Right lobe of liver (tissue), 6 donors: ENCODE measurements around the gene DDX6. TPM values are rescaled to one million over a fixed set of nuclear protein-coding genes. Genes with fewer than 3 reads are reported as not detected.
A peak's percentile ranks its signal among the peaks of the same experiment; 100 is the strongest.

Experiments
- ATAC-seq, 4 donors: fragments of 200-7000 bp; cut with Tn5 transposase; one replicate each; pipeline ENCODE4 v1.9.1; 2020; ENCODE audit warnings: mild to moderate bottlenecking in 4 of 4, moderate library complexity in 4 of 4
- DNase-seq, 3 donors: peaks; one replicate each; pipeline ENCODE4 v3.0.0-alpha.2; 2020
- H3K27ac ChIP-seq, 3 donors: fragments of 200-600 bp; one replicate each; pipeline ENCODE4 v1.8.0; 2022
- H3K27me3 ChIP-seq, 2 donors: fragments of 200-600 bp; one replicate each; pipeline ENCODE4 v1.8.0; 2022
- H3K36me3 ChIP-seq, 4 donors: fragments of 200-600 bp; sonication (generic) in 1 of 4; one replicate each; pipeline versions ENCODE4 v1.5.1 to v1.8.0; 2017 to 2022; ENCODE audit warnings: control low read depth in 1 of 4
- H3K4me1 ChIP-seq, 4 donors: fragments of 200-600 bp; sonication (generic) in 1 of 4; one replicate each; pipeline versions ENCODE4 v1.5.1 to v1.8.0; 2017 to 2022; ENCODE audit warnings: control low read depth in 1 of 4
- H3K4me3 ChIP-seq, 3 donors: fragments of 200-600 bp; one replicate each; pipeline ENCODE4 v1.8.0; 2022
- H3K9me3 ChIP-seq, 4 donors: fragments of 200-600 bp; sonication (generic) in 1 of 4; one replicate each; pipeline versions ENCODE4 v1.5.1 to v1.8.0; 2017 to 2022; ENCODE audit warnings: control low read depth in 1 of 4
- CTCF ChIP-seq, 4 donors: fragments of 200-600 bp in 3 of 4; fragments of 450-650 bp in 1 of 4; IDR thresholded peaks; one replicate each; pipeline versions ENCODE4 v1.5.1 to v1.8.0; 2016 to 2022; ENCODE audit warnings: antibody characterized with exemption in 4 of 4, mild to moderate bottlenecking in 2 of 4
- POLR2A ChIP-seq: fragments of 450-650 bp; IDR thresholded peaks from one replicate; pipeline ENCODE4 v1.6.1; 2017; ENCODE audit warnings: antibody characterized with exemption, mild to moderate bottlenecking
- WGBS: methylation state at CpG from one replicate; pipeline ENCODE4 v1.1.6; 2018; ENCODE audit warnings: low coverage, low lambda C conversion rate; ENCODE audit not compliant: insufficient coverage; ENCODE audit errors: missing lambda C conversion rate; 5-methylcytosine and 5-hydroxymethylcytosine counted together
- intact Hi-C, 2 donors: fragments of 100-400 bp; cut with DNase I; formaldehyde crosslinking; loops; one replicate each; pipeline versions ENCODE4 v1.11.2 to v1.14.1; 2022
- small RNA-seq, 2 experiments: library from RNA; depleted of rRNA; stranded (forward); fragments of <200 nt; gene quantifications; one replicate each; pipeline ENCODE3, GENCODE V24; 2016
- total RNA-seq, 6 experiments: library from RNA; depleted of rRNA in 2 of 6; stranded (reverse); fragments of >200 nt in 2 of 6; fragmentation: NEBNext Ultra II Directional in 3 of 6; extraction: Animal tissue kit (Norgen Biotek cat#: 25700) in 3 of 6; gene quantifications; one replicate each; pipeline versions ENCODE4 v1.1.0 to v1.2.4, GENCODE V29; 2016 to 2023
- donor health status: DM: no; HTN: yes; CAD: no.
- donor health status: DM: no; HTN: no; CAD: no.
- donor health status: DM: no; HTN: no; CAD: no.
- donor health status: DM: no; HTN: yes; CAD: no.
- donor health status: DM: no; HTN: yes; CAD: no.

The DDX6 gene
- total RNA-seq, 6 experiments from 2014 or later = 37.9 to 46.1 (median 43.3) TPM

- ATAC-seq (peak; percentile 33 to 66 (median 46)), DNase-seq (peak in 1 of 3 donors; percentile 54)
- H3K27me3 ChIP-seq = no peaks in the 10 kb centered on the region
- intact Hi-C loops = no loop called here
- TF ChIP-seq POLR2A (no peak), CTCF (IDR thresholded peaks at IDR 0.05) (no peak)
- H3K4me1 ChIP-seq = no peaks in the 10 kb centered on the region
- H3K4me3 ChIP-seq = no peak overlapping the region
- no peak overlapping the region for H3K27ac ChIP-seq
- H3K36me3 ChIP-seq = no peaks in the 10 kb centered on the region
- H3K9me3 ChIP-seq = no peaks in the 10 kb centered on the region
- WGBS = 96% methylated on average over 4 of the region's 5 CpGs
Measured at GRCh38 chr11:118703563-118704106, 87.3 kb downstream of the DDX6 start.

GRCh38 chr11:118699506-118700220 is 91.3 kb downstream of the DDX6 start:
- DNase-seq = no peak
- H3K27me3 ChIP-seq = no peaks in the 10 kb centered on the region
- no peaks in the 10 kb centered on the region for H3K9me3 ChIP-seq
- peak in 2 of 4 donors; percentile 39 to 57 for ATAC-seq
- intact Hi-C loops = loop anchor here (10.0 kb wide), 3 partner anchors 85 to 255 kb away; partner anchors contain the start of gene UPK2 (in 1 of the 2)
- H3K4me1 ChIP-seq = no peaks in the 10 kb centered on the region
- H3K36me3 ChIP-seq = no peaks in the 10 kb centered on the region
- 74% methylated on average over 7 of the region's 7 CpGs for WGBS
- no peak for TF ChIP-seq POLR2A
- no peak for TF ChIP-seq CTCF (IDR thresholded peaks at IDR 0.05)
- no peak overlapping the region for H3K4me3 ChIP-seq
- no peak overlapping the region for H3K27ac ChIP-seq

Small RNA genes within 50 kb of the gene (small RNA-seq; reads per million reads assigned to genes)
- gene AP004609.2 (0 reads per million in 2 experiments), gene RF00019 (0 reads per million in 2 experiments), gene RNU6-376P (0 reads per million in 2 experiments)

Other genes starting within 250 kb of the DDX6 start
- gene IFT46, start 225.2 kb downstream of the DDX6 start, total RNA-seq = 1 to 10 TPM; 4.0 to 6.4 (median 5.2) TPM
- gene ARCN1, start 218.8 kb downstream of the DDX6 start, total RNA-seq = 10 to 100 TPM; 58.3 to 91.7 (median 75.8) TPM
- 10 to 100 TPM in 1 of 6 experiments, 1 to 10 TPM in 5; 5.4 to 11.7 (median 6.3) TPM for gene PHLDB1, start 183.5 kb downstream of the DDX6 start, total RNA-seq
- gene TREH, start 111.5 kb downstream of the DDX6 start, total RNA-seq = 1 to 10 TPM in 4 of 6 experiments, not detected in 2; 2.1 to 5.1 (median 2.9) TPM
- under 1 TPM in 2 of 6 experiments, not detected in 4; 0.07 TPM for gene CXCR5, start 92.7 kb upstream of the DDX6 start, total RNA-seq
- 10 to 100 TPM; 10.2 to 22.5 (median 19.8) TPM for gene BCL9L, start 134.8 kb upstream of the DDX6 start, total RNA-seq
- gene UPK2, start 165.1 kb upstream of the DDX6 start, total RNA-seq = not detected
- gene FOXR1, start 180.6 kb upstream of the DDX6 start, total RNA-seq = not detected
- gene CENATAC, start 207.0 kb upstream of the DDX6 start, total RNA-seq = 10 to 100 TPM; 11.5 to 16.7 (median 13.0) TPM
- 100 to 1,000 TPM; 326 to 822 (median 376) TPM for gene RPS25, start 227.2 kb upstream of the DDX6 start, total RNA-seq
- 10 to 100 TPM; 17.2 to 46.3 (median 33.4) TPM for gene TRAPPC4, start 227.6 kb upstream of the DDX6 start, total RNA-seq
- 100 to 1,000 TPM in 4 of 6 experiments, 10 to 100 TPM in 2; 78.5 to 177 (median 147) TPM for gene SLC37A4, start 239.7 kb upstream of the DDX6 start, total RNA-seq